COLO829 (cell line): ENCODE data around the gene TNS3.
A peak's percentile ranks its signal among the peaks of the same experiment; 100 is the strongest.

Source experiments
- DNase-seq: peaks from one replicate; pipeline ENCODE4 v3.0.0; 2012; ENCODE audit warnings: low spot score

Gene TNS3

GRCh38 chr7:47485640-47486435 lies 96.1 kb downstream of the TNS3 start:
- DNase-seq: no peak

GRCh38 chr7:47484923-47485639 lies 96.8 kb downstream of the TNS3 start:
- DNase-seq: no peak

- DNase-seq: no peak
These were observed 97.5 kb downstream of the TNS3 start for GRCh38 chr7:47484457-47484856.

- no peak for DNase-seq
These were observed 98.2 kb downstream of the TNS3 start for GRCh38 chr7:47483604-47484273.

- peak; percentile 67 for DNase-seq
These were observed 99.7 kb downstream of the TNS3 start for GRCh38 chr7:47482013-47482875.

GRCh38 chr7:47481541-47482012 lies 100.3 kb downstream of the TNS3 start:
- DNase-seq: no peak

GRCh38 chr7:47480576-47481538 lies 101.1 kb downstream of the TNS3 start:
- DNase-seq: no peak

GRCh38 chr7:47479821-47480575 lies 101.9 kb downstream of the TNS3 start:
- DNase-seq: no peak

- no peak for DNase-seq
These were observed 102.8 kb downstream of the TNS3 start for GRCh38 chr7:47478926-47479711.

- DNase-seq: no peak
These were observed 103.9 kb downstream of the TNS3 start for GRCh38 chr7:47478017-47478344.

GRCh38 chr7:47477191-47478016 lies 104.5 kb downstream of the TNS3 start:
- DNase-seq: no peak

GRCh38 chr7:47475880-47476227 lies 106.1 kb downstream of the TNS3 start:
- no peak for DNase-seq

- DNase-seq: peak; percentile 83
These were observed 106.7 kb downstream of the TNS3 start for GRCh38 chr7:47474937-47475879.

GRCh38 chr7:47474211-47474936 lies 107.5 kb downstream of the TNS3 start:
- DNase-seq: no peak

GRCh38 chr7:47473499-47474210 lies 108.3 kb downstream of the TNS3 start:
- DNase-seq: no peak
